Stimulated activated naive CD4-positive, alpha-beta T cell (primary cell): ENCODE measurements around the gene SCART1.
"Not testable (repeated sequence)": the region's sequence is repeated elsewhere in the genome, so short reads cannot be mapped to it uniquely, and the experiment has no call there.

Experiments
- DNase-seq, 6 experiments: peaks; one replicate each; lab custom pipeline; 2025; lab: John Stamatoyannopoulos, UW

The SCART1 gene

GRCh38 chr10:133456041-133456951 is 2.6 kb downstream of the SCART1 start:
- no peak for DNase-seq

DNA sequence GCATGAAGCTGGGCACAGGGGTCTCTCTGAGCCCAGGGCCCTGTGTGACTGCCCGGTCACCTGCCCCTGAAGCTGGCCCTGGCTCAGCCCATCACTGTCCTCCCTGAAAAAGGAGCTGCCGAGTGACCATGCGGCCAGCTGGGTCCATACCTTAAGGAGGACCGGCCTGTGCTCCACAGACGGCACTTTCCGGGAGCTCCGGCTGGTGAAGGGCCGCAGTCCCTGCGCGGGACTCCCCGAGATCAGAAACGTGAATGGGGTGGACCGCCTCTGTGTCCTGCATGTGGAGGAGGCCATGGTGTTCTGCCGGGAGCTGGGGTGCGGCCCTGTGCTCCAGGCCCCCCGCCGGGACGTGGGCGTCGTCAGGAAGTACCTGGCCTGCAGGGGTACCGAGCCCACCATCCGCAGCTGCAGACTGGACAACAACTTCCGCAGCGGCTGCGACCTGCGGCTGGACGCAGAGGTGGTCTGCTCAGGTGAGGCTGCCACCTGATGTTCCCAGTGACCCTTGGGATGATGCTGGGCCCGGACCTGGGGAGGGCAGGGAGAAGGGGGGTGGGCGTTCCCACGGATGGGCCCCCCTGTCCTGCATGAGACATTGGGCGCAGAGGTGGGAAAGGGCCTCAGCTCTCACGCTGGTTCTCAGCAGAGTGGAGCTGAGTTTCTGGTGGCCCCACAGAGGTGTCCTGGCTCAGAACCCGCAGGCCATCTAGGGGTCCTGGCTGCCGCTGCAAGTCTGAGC is 3.5 kb downstream of the SCART1 start:
- DNase-seq: no peak

- no peak for DNase-seq
These were observed 4.4 kb downstream of the SCART1 start for GRCh38 chr10:133458021-133458709.

DNA sequence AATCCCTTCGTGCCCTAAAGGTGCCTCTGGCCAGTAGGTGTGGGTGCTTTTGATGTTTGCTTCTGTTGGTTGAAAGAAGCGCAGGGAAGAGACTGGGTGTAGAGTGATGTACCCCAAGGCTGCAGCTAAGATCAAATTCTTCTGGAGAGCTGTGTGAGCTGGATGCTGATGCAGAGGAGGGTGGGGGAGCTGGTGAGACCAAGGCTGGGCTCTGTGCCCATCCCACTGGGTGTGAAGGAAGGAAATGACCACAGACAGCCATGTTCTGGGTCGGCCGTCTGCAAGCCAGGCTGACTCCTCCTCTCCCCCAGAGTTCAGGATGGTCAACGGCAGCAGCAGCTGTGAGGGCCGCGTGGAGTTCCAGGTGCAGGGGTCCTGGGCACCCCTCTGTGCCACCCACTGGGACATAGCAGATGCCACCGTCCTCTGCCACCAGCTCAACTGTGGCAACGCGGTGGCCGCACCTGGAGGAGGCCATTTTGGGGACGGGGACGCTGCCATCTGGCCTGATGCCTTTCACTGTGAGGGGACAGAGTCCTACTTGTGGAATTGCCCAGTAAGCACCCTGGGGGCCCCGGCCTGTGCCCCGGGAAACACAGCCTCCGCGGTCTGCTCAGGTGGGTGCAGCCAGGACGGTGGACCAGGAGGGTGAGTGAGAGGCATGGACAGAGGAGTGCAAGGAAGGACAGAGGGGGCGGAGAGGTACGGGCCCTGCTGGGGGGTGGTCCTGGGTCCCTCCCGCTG is 5.1 kb downstream of the SCART1 start:
- no peak for DNase-seq

- DNase-seq: no peak
These were observed 5.9 kb downstream of the SCART1 start for GRCh38 chr10:133459454-133460207.

DNA sequence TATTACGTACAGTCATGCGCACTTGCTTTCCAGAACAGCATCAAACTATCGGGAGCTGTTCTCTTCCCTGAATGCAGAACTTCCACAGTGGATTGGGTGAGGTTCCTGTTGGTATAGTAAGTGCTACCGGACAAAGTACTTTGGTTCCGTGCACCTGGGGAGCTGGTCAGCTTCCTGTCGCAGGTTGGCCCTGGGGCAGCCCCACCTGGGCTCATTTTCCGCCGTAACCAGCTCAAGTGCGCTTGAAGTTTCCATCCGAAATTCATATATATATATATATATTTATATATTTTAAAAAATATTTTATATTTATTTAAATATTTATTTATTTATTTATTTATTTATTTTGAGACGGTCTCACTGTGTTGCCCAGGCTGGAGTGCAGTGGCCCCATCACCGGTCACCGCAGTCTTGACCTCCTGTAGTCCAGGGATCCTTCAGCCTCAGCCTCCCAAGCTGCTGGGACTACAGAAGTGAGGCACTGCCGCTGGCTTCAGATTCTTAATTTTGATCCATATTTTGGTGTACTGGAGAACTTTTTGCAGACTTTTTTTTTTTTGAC is 6.5 kb downstream of the SCART1 start:
- no peak for DNase-seq

DNA sequence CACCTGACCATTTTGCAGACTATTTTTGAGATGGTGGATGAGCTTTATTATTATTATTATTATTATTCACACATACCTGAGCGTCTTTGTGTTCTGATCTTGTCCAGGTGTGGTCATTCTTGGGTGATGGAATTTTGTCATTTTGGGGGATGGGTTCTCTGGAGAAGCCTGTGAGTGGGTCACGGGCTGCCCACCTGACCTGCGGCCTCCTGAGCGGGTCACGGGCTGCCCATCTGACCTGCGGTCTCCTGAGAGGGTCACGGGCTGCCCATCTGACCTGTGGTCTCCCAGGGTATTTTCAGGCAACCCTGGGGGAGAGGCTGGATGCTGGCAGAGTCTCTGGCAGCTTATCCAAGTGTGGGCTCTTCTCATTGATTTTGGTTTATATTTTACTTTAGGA is 7.3 kb downstream of the SCART1 start:
- DNase-seq: no peak

- DNase-seq: no peak
These were observed 8.1 kb downstream of the SCART1 start for GRCh38 chr10:133461841-133462240.

DNA sequence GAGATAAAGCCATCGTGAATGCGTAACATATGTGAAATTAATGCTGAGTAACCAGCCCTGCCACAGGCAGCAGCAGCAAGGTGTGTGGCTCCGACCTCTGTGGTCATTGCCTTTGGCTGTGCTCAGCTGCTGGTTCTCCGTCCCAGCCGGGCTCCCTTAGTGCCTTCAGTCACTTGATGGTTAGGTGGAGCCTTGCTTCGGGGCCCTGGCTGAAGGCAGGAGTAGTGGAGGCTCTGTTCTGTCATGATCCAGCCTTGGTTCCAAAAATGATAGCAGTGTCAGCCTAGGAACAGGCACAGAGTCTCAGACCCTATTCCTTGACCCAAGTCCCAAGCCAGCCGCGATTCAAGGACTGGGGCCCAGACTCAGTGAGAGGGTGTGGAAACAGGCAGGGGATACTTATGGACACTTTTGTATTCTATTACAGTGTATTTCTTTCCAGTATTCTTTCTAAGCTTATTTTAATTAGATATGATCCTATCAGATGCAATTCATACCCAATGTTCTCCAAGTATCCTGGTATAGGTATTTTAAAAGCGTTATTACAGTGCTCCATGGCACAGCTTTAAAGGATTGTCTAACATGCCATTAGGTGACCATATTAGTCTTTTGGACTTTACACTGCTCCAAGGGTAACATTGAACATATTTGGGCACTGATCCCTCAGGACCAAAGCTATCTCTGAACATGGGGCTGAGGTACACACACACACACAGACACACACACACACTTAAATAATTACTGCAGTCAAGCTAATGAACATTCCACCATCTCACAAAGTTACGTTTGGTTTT is 9.0 kb downstream of the SCART1 start:
- no peak for DNase-seq

DNA sequence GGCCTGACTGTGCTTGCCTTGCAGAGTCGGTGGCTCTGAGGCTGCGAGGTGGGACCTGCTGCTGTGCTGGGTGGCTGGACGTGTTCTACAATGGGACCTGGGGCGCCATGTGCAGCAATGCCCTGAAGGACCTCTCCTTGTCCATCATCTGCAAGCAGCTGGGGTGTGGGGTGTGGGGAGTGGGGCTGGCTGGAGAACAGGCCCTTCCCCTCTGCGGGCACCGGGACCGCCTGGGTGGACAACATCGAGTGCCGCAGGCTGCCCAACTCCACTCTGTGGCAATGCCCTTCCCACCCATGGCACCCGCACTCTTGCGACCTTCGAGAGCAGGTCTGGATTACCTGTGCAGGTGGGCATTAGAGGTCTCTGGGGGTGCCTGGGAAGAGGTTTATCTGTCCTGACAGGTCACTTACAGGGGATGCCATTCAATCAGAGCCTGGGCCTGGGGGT is 10.9 kb downstream of the SCART1 start:
- no peak for DNase-seq

DNA sequence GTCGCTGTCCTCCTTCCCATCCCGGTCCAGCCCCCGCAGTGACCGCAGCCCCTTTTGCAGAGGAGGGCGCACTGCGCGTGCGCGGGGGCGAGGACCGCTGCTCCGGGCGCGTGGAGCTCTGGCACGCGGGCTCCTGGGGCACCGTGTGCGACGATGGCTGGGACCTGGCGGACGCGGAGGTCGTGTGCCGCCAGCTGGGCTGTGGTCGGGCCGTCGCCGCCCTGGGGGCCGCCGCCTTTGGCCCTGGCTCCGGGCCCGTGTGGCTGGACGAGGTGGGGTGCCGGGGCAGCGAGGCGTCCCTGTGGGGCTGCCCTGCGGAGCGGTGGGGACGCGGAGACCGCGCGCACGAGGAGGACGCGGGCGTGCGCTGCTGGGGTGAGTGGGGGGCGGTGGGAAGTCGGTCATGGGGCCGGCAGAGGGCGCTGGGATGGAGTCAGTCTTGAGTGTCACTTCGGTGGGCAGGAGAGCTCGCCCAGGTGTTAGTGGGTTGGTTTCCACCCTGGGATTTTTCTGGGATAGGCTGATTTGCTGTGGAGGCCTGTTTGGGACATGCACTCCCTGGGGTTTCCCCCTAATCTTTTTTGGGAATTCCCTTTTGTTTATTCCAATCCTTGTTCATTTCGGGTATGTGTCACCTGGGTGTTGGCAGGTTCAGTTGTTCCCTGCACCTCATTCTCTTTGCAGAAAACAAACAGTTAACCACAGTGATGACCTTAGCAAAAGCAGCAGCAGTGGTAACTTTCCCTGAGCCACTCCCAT is 11.6 kb downstream of the SCART1 start:
- no peak for DNase-seq

- DNase-seq: no peak
These were observed 12.3 kb downstream of the SCART1 start for GRCh38 chr10:133465950-133466474.

GRCh38 chr10:133466683-133467275 is 13.0 kb downstream of the SCART1 start:
- no peak for DNase-seq

- DNase-seq: no peak
These were observed 13.7 kb downstream of the SCART1 start for GRCh38 chr10:133467286-133467911.

- not testable (repeated sequence) for DNase-seq
These were observed 15.5 kb downstream of the SCART1 start for GRCh38 chr10:133469205-133469604.

- DNase-seq: no peak
These were observed 17.8 kb downstream of the SCART1 start for GRCh38 chr10:133471300-133472109.

- DNase-seq: no peak
These were observed 19.5 kb downstream of the SCART1 start for GRCh38 chr10:133473270-133473669.
